Dedifferentiated amniotic fluid mesenchymal stem cell (primary cell): ENCODE measurements around the gene GPR52.
"Not testable (repeated sequence)": the region's sequence is repeated elsewhere in the genome, so short reads cannot be mapped to it uniquely, and the experiment has no call there.

Experiments used
- DNase-seq: peaks from one replicate; pipeline ENCODE4 v3.0.0-alpha.2; 2016; ENCODE audit errors: extremely low spot score

The GPR52 gene, protein sequence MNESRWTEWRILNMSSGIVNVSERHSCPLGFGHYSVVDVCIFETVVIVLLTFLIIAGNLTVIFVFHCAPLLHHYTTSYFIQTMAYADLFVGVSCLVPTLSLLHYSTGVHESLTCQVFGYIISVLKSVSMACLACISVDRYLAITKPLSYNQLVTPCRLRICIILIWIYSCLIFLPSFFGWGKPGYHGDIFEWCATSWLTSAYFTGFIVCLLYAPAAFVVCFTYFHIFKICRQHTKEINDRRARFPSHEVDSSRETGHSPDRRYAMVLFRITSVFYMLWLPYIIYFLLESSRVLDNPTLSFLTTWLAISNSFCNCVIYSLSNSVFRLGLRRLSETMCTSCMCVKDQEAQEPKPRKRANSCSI

DNA sequence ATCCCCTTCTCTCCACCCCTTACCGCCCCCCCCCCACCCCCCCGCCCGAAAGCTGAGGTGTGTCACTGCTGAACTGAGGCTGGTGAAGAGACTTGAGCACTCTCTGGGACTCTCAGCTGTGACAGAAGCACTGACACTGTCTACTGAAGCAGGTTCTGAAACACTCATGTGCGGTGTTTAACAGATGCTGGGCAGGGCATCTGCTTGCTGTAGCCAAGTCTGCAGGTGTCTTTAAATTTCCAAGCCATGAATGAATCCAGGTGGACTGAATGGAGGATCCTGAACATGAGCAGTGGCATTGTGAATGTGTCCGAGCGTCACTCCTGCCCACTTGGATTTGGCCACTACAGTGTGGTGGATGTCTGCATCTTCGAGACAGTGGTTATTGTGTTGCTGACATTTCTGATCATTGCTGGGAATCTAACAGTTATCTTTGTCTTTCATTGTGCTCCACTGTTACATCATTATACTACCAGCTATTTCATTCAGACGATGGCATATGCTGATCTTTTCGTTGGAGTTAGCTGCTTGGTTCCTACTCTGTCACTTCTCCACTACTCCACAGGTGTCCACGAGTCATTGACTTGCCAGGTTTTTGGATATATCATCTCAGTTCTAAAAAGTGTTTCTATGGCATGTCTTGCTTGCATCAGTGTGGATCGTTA lies at the start of gene GPR52:
Gene GPR52 (plus strand): TSS at position 99 of the 665 bp plus-strand sequence. CDS start 148 bp downstream, at position 247.
- no peak for DNase-seq

DNA sequence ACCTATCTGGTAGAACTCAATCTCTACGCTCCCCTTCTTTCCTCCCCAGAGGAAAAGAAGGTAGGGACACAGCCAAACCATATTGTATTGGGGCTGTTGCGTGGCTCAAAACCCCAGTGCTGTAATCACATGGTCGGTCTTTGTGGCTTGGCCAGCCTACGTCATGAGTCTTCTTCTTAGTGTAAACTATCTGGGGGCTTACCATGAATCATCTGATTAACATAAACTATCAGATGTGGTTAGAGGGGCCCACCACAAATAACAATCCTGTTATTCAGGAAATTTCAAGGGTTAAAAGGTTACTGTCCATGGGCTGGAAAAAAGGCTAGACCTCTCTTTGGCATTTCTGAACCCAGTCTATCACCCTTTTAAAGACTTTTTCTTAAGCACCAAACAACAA lies 49.5 kb upstream of the GPR52 start:
- no peak for DNase-seq

DNA sequence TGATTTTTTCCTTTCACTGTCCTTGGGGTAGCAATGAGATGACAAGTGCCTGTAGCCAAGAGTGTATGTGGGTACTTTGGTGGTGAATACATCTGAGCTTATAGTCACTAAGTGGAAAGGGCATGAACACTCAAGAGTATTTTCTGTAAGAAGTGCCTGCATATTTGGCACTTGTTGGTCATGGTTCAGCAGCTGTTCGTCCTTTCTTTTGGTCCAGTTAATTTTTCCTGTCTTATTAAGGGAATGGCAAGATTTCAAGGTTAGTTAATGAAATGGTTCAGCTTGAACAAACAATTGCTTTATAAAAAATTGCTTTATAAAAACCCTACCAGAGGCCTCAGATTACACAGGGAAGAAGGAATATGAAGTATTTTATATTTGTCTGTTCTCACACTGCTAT lies 48.6 kb upstream of the GPR52 start:
- no peak for DNase-seq

DNA sequence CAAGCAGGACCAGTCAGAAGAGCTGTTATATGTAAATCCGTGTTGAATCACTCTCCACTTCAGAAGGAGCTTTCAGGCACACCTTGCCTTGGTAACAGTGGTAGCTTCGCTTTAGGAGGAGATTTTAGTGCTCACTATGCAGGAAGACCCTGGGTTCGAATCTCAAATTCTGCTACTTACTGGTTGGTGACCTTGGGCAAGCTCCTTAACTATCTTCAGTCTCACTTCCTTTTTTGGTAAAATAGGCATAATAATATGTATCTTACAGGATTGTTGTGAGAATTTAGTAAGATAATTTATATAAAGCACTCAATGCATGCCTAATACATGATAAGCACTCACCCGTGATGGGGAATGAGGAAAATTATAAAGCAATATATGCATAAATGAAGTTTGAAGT lies 46.7 kb upstream of the GPR52 start:
- DNase-seq, result no peak

DNA sequence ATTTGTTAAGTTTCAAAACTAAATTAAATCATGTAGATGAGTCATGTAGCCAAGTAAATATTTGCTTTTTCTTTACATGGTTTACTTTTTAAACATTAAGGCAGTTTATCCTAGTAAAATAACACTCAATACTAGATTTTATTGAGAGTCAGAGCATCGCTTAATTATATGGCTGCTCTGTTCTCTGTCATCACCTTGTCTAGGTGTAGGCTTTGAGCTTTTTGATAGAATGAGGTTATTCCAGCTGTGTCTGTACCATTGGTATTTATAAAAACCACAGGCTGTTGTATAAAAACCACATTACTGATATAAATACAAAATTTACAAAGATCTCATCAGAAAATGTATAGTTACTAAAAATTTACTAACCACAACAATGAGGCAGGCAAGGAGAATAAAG lies 42.5 kb upstream of the GPR52 start:
- DNase-seq, result no peak

DNA sequence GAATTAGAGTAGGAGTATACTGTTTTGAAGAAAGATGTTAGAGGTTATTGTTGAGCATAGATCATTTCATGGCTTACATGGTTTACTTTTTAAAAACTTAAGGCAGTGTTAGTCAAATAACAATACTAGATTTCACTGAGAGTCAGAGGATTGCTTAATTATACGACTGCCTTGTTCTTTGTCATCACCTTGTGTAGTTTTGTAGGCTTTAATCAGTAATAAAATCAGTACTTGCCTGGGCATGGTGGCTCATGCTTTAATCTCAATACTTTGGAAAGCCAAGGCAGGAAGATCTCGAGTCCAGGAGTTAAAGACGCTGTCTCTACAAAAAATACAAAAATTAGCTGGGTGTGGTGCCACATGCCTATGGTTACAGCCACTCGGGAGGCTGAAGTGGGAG lies 41.3 kb upstream of the GPR52 start:
- DNase-seq, result no peak

DNA sequence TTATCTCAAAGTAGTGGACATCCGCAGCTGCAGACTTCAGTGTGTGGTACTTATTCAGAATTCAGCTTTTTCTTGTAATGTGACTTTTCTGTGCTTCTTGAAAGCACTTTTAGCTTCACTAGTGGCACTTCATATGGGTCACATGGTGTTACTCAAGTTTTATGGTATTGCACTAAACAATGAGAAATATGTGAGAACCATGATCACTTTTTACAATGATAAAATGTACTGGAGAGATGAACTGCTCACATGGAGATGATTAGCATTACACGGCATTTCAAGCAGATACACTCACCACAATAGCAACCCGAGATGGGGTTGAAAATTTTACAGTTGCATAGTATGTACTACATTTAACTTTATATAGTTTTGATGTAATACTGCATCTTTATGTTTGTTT lies 40.1 kb upstream of the GPR52 start:
- peak; percentile 16 for DNase-seq

DNA sequence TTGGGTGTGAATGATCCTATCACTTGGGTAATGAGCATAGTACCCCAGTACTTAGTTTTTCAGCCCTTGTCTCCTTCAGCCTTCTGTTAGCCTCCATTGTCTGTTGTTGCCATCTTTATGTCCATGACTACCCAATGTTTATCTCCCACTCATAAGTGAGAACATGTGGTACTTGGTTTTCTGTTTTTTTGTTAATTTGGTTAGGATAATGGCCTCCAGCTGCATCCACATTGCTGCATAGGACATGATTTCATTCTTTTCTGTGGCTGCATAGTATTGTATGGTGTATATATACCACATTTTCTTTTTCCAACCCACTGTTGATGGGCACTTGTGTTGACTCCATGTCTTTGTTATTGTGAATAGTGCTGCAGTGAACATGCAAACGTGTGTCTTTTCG lies 39.6 kb upstream of the GPR52 start:
- no peak for DNase-seq

DNA sequence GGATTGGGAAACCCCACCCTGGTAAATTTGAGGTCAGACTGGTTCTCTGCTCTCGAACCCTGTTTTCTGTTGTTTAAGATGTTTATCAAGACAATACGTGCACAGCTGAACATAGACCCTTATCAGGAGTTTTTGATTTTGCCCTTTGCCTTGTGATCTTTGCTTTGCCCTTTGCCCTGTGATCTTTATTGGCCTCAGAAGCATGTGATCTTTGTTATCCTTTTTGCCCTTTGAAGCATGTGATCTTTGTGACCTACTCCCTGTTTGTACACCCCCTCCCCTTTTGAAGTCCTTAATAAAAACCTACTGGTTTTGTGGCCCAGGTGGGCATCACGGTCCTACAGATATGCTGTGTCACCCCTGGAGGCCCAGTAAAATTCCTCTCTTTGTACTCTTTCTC lies 38.0 kb upstream of the GPR52 start:
- not testable (repeated sequence) for DNase-seq

DNA sequence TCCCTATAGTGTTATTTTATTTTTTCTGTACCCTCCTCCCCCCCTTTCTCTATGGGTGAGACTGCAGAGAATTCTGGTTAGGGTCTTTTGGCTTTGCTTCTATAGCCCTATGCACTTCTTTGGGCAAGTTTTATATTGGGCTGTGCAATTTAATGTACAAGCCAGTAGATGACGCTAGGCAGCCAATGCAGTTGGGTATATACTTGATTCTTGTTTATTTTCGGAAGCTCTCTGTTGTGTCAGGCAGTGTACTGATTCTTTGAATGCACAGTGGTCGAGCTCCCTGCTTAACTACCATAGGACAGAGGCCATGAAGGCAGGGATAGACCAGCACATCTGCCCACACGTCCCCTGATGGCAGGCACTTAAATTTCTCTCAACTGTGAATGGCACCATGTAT lies 34.1 kb upstream of the GPR52 start:
- DNase-seq, result no peak

DNA sequence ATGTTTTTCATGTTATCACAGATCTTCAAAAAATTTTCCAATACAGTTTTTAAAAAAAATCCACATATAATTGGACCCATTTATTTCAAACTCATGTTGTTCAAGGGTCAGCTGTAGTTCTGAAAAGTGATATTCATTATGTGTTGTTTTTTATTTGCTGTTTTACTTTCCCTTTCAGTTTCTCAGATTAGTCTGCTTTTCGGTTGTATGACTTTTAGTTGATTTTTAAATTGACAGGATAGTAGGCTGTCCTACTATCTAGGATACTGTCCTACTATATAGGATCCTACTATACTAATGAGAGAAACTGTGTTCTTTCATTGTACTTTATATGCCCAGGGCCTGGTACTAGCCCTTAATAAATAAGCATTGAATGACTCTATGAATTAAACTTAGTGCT lies 33.6 kb upstream of the GPR52 start:
- no peak for DNase-seq

DNA sequence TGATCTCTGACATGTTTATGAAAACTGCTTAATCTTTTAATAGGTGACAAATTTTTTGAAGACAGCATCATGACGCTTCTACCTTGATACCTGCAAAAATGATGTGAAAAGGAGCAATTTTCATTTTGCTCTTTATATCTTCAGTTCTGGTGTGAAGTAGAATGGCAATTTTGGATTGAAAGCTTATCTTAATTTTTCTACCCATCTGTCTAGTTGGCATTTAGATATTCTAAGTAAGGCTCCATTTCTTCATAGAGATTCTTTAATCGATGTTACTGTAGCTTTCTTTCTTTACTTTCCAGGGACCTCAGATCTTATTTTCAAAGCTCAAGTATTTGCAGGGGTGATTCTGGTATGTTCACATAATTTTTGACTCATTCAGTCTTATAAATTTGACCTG lies 32.3 kb upstream of the GPR52 start:
- DNase-seq, result no peak

DNA sequence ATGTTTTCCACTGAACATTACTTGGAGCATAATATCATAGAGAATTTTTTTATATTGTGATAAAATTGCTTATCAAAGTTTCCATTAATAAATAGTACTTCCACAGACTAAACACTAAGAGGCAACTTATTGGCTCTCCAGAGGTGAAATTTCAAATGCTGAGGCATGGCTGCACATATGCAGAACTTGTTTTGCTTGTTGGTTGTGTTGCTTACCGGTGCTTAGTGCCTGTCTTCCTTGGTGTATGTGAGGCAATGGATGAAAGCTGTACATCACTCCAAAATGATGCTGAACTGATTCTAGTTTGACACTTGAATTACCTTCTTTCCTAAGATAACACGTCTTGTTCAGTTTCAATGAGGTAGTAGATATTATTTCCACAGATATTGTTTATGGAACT lies 29.8 kb upstream of the GPR52 start:
- DNase-seq, result no peak

DNA sequence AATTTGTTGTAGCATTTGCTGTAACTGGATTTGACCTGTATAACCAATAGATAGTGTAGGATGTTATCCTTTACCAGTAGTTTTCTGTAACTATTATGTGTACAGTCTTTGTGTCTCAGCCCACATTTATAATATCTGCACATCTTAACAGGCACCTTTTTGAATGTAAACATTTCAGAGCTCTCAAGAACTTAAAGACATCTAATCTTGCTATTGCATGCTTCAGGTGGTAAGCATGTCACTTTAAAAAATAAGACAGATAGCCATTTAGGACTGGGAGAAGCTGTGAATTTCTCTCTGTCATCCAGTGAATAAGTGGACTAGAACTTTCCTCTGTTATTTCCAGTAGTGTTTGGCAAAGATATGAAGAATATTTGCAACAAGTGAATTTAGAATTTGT lies 22.6 kb upstream of the GPR52 start:
- DNase-seq, result no peak

DNA sequence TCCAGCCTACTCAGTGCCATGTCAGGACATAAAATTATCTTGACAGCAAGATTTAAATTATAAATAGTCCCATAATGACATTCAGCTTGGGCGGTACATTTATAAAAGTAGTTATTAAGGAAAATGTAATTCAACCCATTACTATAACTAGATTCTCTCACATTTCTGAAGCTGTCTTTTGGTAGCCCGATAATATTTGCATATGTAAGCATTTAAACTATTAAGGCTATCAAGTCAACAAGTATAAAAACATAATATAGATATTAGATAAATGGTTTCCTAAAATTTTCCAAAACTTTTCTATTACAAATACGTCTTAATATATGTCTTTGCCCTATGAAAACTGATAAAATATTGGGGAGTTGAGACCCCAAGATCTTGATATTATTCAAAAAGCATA lies 21.6 kb upstream of the GPR52 start:
- DNase-seq, result no peak

DNA sequence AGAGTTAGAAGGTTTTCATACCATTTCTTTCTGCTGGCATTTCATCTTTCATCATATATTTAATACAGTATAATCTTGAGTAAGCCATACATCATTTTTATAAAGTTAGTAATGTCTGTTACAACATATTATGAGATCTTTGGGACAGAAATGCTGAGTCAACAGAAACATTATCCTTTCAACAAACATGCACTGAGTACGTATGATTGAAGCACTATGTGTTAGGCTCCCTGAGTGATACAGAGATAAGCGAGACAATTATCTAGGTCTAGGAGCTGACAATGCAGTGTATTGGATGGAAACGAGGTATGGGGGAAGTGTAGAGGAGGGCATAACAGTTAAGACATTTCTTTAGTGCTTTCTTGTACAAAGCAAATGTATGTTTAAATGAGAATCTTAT lies 19.7 kb upstream of the GPR52 start:
- DNase-seq, result peak; percentile 22

DNA sequence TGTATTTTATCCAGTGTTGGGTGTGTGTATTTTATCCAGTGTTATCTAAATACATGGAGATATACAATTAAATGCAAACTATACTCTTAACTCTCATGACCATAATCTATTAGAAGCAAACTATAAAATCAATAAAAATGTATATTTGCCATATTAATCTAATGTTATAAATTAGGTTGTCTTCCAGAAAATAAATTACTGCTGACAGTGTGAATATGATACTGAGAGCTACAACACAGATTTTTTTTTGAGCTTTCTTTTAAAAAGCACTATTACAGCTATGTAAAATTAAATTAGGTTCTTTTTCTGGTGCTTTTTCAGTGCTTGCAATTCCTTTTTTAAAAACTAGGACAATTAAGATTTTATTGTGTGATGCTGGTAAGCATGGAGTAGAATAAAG lies 19.0 kb upstream of the GPR52 start:
- DNase-seq, result no peak

DNA sequence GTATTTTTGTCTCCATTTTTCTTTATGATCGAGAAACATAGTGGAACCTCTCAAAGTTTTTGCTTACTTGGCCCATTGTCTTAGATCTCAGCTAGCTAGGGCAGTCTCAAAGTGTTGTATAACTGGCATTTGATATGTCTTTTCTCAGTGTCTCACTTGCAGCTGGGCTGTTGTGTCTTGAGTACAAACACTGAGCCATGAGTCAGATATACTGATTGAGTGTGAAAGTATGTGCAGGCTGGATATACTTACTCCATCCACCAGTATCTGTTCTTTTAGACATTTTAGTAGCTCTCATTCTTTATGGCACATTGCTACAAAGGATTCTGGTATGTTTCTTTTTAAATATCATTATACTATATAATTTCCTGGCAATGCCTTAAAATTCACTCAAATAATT lies 14.3 kb upstream of the GPR52 start:
- DNase-seq, result no peak

DNA sequence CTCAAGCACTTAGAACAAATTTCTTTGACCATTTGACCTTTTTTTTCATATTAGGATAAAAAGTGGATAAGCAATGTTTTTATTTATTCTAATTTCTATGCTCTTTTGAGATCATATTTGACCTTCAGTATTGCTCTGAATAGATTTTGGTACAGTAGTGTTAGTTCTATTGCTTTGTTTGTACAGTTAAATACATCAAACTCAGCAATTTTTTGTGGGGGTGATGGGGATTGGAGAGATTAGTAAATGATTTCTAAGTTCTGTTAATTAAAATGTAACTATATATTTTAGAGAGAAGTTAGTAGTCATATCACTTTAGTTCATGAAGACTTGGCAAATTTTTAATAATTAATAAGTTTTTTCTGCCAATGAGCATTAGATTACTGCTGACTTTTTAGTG lies 2.4 kb upstream of the GPR52 start:
- DNase-seq, result no peak

DNA sequence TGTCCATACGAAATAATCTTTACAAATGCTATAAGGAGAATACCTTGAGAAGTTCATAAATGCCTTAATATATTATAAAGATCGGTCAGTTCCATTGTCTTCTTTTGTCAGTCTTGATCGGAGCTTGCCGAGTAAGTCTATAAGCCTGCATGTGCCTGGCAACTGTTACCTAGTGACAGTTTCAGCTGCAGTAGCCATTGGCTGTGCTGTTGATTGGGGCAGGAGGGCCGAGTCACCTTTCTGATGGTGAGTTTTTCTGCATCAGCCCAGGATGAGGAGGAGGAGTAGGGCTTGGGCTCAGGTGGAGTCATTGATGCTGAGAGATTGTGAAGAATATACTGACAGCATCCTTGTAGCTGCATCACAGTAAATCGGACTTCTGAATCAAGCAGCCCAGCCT lies 1.9 kb upstream of the GPR52 start:
- DNase-seq, result no peak

DNA sequence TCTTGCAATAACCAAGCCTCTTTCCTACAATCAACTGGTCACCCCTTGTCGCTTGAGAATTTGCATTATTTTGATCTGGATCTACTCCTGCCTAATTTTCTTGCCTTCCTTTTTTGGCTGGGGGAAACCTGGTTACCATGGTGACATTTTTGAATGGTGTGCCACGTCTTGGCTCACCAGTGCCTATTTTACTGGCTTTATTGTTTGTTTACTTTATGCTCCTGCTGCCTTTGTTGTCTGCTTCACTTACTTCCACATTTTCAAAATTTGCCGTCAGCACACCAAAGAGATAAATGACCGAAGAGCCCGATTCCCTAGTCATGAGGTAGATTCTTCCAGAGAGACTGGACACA lies 743 bp downstream of the GPR52 start:
- DNase-seq, result no peak

DNA sequence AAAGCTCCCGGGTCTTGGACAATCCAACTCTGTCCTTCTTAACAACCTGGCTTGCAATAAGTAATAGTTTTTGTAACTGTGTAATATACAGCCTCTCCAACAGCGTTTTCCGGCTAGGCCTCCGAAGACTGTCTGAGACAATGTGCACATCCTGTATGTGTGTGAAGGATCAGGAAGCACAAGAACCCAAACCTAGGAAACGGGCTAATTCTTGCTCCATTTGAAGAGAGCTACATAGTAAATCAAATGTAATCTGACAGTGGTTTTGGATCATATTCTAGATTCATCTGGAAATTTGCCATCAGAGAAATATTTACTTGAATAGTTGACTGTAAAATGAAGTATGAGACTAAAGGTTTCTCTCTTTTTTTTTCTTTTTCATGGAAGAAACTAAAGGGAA lies 1.2 kb downstream of the GPR52 start:
- no peak for DNase-seq

DNA sequence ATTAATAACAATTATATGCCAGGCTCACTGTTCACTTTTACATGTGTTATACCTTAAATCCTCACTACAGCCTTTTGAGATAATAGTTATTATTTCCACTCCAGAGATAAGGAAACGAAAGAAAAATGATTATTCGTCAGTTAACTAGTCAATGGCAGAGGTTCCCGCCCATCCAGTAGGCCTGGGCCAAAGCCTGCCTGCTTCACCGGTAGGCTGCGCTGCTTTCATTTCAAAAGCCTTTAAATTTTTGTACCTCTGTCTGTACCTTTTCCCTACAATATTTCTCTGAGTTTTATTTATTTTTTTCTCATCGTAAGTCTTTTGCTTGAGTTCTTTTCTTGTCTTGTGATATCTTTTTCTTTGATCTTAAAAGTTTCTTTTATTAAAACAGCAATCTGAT lies 3.6 kb downstream of the GPR52 start:
- DNase-seq, result no peak

DNA sequence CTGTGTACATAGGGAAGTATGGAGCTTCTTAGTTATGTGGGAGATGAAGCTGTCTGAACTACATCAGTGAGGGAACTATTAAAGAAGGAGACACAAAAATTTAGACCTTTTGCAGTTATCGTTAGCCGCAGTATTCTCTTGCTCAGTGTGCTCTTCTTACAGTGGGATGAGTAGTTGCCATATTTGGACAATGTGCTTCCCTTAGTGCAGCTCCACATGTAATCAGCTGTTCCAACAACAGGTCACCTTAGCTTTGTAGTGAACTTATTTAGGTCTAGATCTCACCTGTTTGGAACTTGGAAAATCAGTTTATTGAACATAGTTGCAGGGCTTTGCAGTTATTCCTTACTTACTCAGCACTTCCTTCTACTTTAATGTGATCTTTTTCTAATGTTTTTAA lies 18.1 kb downstream of the GPR52 start:
- no peak for DNase-seq
